DOHH2 (cell line): Measurements from ENCODE around the gene ABCA1.

Source experiments
- H3F3A ChIP-seq: fragments of 200-600 bp; sonication (generic), shearing (Covaris generic); 2 replicates; pipeline ENCODE4 v1.6.0; 2016; ENCODE audit warnings: antibody characterized with exemption, mild to moderate bottlenecking; ENCODE audit not compliant: control insufficient read depth, insufficient read depth
- H3K27ac ChIP-seq: fragments of 200-600 bp; sonication (generic); 2 replicates; pipeline ENCODE4 v1.5.1; 2014; ENCODE audit warnings: low read depth, mild to moderate bottlenecking, low read length, moderate library complexity
- H3K27me3 ChIP-seq: fragments of 200-600 bp; sonication (generic); 2 replicates; pipeline ENCODE4 v1.6.1; 2014; ENCODE audit warnings: mild to moderate bottlenecking, low read length, mixed read lengths; ENCODE audit not compliant: control insufficient read depth
- H3K36me3 ChIP-seq: fragments of 200-600 bp; sonication (generic); 2 replicates; pipeline ENCODE4 v1.6.1; 2014; ENCODE audit warnings: mild to moderate bottlenecking, low read length, moderate library complexity, mixed read lengths; ENCODE audit not compliant: control insufficient read depth
- H3K4me1 ChIP-seq: fragments of 200-600 bp; sonication (generic); 2 replicates; pipeline ENCODE4 v1.6.1; 2014; ENCODE audit warnings: mild to moderate bottlenecking, low read length, mixed read lengths; ENCODE audit not compliant: control insufficient read depth
- H3K4me2 ChIP-seq: fragments of 200-600 bp; sonication (generic); 2 replicates; pipeline ENCODE4 v1.6.0; 2014; ENCODE audit warnings: mild to moderate bottlenecking, low read length, moderate library complexity
- H3K4me3 ChIP-seq: fragments of 200-600 bp; sonication (generic); 2 replicates; pipeline ENCODE4 v1.5.1; 2014; ENCODE audit warnings: mild to moderate bottlenecking, low read length, mixed read lengths
- H3K79me2 ChIP-seq: fragments of 200-600 bp; sonication (generic); 2 replicates; pipeline ENCODE4 v1.6.1; 2014; ENCODE audit warnings: mild to moderate bottlenecking, low read length, mixed read lengths; ENCODE audit not compliant: control insufficient read depth
- H3K9me2 ChIP-seq: fragments of 200-600 bp; sonication (generic); replicated peaks from 2 replicates; pipeline ENCODE4 v1.6.1; 2014; ENCODE audit warnings: mild to moderate bottlenecking, low read length, mixed read lengths; ENCODE audit not compliant: control insufficient read depth
- H3K9me3 ChIP-seq: fragments of 200-600 bp; sonication (generic); 2 replicates; pipeline ENCODE4 v1.6.1; 2014; ENCODE audit warnings: antibody characterized with exemption, low read length, mixed read lengths; ENCODE audit not compliant: control insufficient read depth, insufficient read depth
- H4K20me1 ChIP-seq: fragments of 200-600 bp; sonication (generic); 2 replicates; pipeline ENCODE4 v1.6.0; 2014; ENCODE audit warnings: low read depth, mild to moderate bottlenecking, antibody characterized with exemption, low read length, moderate library complexity; ENCODE audit not compliant: control insufficient read depth, insufficient read depth
- CTCF ChIP-seq: fragments of 200-600 bp; sonication (generic); IDR thresholded peaks from one replicate; pipeline ENCODE4 v1.5.1; 2014; ENCODE audit warnings: antibody characterized with exemption, mild to moderate bottlenecking, low read depth, low read length; ENCODE audit not compliant: poor library complexity, severe bottlenecking
- EZH2phosphoT487 ChIP-seq: fragments of 200-600 bp; sonication (generic); IDR thresholded peaks from 2 replicates; pipeline ENCODE4 v1.6.1; 2017; ENCODE audit warnings: borderline replicate concordance, mild to moderate bottlenecking, antibody characterized with exemption, low read length, moderate library complexity, mixed read lengths

ABCA1 gene

GRCh38 chr9:104743376-104743985, 184.5 kb downstream of the ABCA1 start:
- Histone ChIP-seq H4K20me1 (no peaks in the 10 kb centered on the region), H3K27me3 (no peaks in the 10 kb centered on the region), H3K4me2 (0 out of 2 replicates have a peak overlapping the region, but pooled peaks have one; percentile 3), H3K79me2 (peaks cover 17% of the 10 kb centered on the region), H3F3A (peaks cover 5% of the 10 kb centered on the region; the same call in 1 of the 2 replicates), H3K9me3 (no peaks in the 10 kb centered on the region), H3K9me2 (no peaks in the 10 kb centered on the region), H3K36me3 (peaks cover 4% of the 10 kb centered on the region; the same call in 1 of the 2 replicates), H3K27ac (no peak overlapping the region), H3K4me3 (no peak overlapping the region), H3K4me1 (peaks cover 35% of the 10 kb centered on the region)
- TF ChIP-seq CTCF (peak; percentile 73), EZH2phosphoT487 (no peak)

GRCh38 chr9:104740621-104741020, 187.3 kb downstream of the ABCA1 start:
- no peaks in the 10 kb centered on the region for H3K36me3 ChIP-seq
- no peaks in the 10 kb centered on the region for H3K9me3 ChIP-seq
- peak overlapping the region; percentile 40 for H3K4me2 ChIP-seq
- peaks cover 5% of the 10 kb centered on the region; the same call in 1 of the 2 replicates for H3F3A ChIP-seq
- TF ChIP-seq CTCF: no peak
- TF ChIP-seq EZH2phosphoT487: no peak
- H3K27ac ChIP-seq: no peak overlapping the region
- H3K79me2 ChIP-seq: no peaks in the 10 kb centered on the region
- H4K20me1 ChIP-seq: no peaks in the 10 kb centered on the region
- peak overlapping the region; percentile 26; the same call in 1 of the 2 replicates for H3K4me3 ChIP-seq
- H3K9me2 ChIP-seq: no peaks in the 10 kb centered on the region
- H3K27me3 ChIP-seq: no peaks in the 10 kb centered on the region
- peaks cover 23% of the 10 kb centered on the region for H3K4me1 ChIP-seq

GRCh38 chr9:104738452-104738851, 189.5 kb downstream of the ABCA1 start:
- no peak overlapping the region for H3K27ac ChIP-seq
- no peak overlapping the region for H3K4me3 ChIP-seq
- H3K9me3 ChIP-seq: no peaks in the 10 kb centered on the region
- H4K20me1 ChIP-seq: no peaks in the 10 kb centered on the region
- no peaks in the 10 kb centered on the region for H3K9me2 ChIP-seq
- no peak overlapping the region for H3K4me2 ChIP-seq
- H3K36me3 ChIP-seq: no peaks in the 10 kb centered on the region
- H3K4me1 ChIP-seq: peaks cover 21% of the 10 kb centered on the region
- no peak for TF ChIP-seq EZH2phosphoT487
- no peak for TF ChIP-seq CTCF
- no peaks in the 10 kb centered on the region for H3K79me2 ChIP-seq
- H3K27me3 ChIP-seq: no peaks in the 10 kb centered on the region
- no peaks in the 10 kb centered on the region for H3F3A ChIP-seq
